ENCODE data around the gene HAUS7.

GRCh38 chrX:153468008-153468580 lies 2.3 kb downstream of the HAUS7 start:
- no peak for TF ChIP-seq CTCF (IDR thresholded peaks at IDR 0.05)
- no peak for TF ChIP-seq POLR2AphosphoS5 (IDR thresholded peaks at IDR 0.05)
- no peak for TF ChIP-seq POLR2A (IDR thresholded peaks at IDR 0.05)

Measured in breast epithelium (tissue), 3 donors.